Activated T-cell treated with anti-CD3 and anti-CD28 coated beads, Interleukin-2, amount 50 U/mL, for 4 hours (primary cell): ENCODE measurements around the gene GRID1. TPM values are rescaled to one million over a fixed set of nuclear protein-coding genes. Genes with fewer than 3 reads are reported as not detected.

Experiments
- ATAC-seq, 2 donors: fragments of 200-7000 bp; cut with Tn5 transposase; one replicate each; pipeline ENCODE4 v1.10.0; 2021
- DNase-seq: peaks from one replicate; pipeline ENCODE4 v3.0.0-alpha.2; 2020
- H3K27me3 Mint-ChIP-seq: one replicate; pipeline ENCODE4 v1.8.0; 2021; ENCODE audit warnings: low read depth, mixed read lengths
- H3K36me3 Mint-ChIP-seq: one replicate; pipeline ENCODE4 v1.8.0; 2022; ENCODE audit warnings: mixed read lengths; ENCODE audit not compliant: insufficient read depth
- H3K4me1 Mint-ChIP-seq: one replicate; pipeline ENCODE4 v1.8.0; 2021; ENCODE audit warnings: low read depth, mixed read lengths
- H3K4me3 Mint-ChIP-seq: one replicate; pipeline ENCODE4 v1.8.0; 2021; ENCODE audit warnings: mild to moderate bottlenecking, moderate library complexity, mixed read lengths
- H3K9me3 Mint-ChIP-seq: one replicate; pipeline ENCODE4 v1.8.0; 2021; ENCODE audit warnings: mixed read lengths
- total RNA-seq, 3 donors: library from RNA; stranded (reverse); gene quantifications; one replicate each; pipeline ENCODE4 v1.2.1, GENCODE V29; 2021

GRID1 gene
- total RNA-seq, 3 donors from 2014 or later = not detected

DNA sequence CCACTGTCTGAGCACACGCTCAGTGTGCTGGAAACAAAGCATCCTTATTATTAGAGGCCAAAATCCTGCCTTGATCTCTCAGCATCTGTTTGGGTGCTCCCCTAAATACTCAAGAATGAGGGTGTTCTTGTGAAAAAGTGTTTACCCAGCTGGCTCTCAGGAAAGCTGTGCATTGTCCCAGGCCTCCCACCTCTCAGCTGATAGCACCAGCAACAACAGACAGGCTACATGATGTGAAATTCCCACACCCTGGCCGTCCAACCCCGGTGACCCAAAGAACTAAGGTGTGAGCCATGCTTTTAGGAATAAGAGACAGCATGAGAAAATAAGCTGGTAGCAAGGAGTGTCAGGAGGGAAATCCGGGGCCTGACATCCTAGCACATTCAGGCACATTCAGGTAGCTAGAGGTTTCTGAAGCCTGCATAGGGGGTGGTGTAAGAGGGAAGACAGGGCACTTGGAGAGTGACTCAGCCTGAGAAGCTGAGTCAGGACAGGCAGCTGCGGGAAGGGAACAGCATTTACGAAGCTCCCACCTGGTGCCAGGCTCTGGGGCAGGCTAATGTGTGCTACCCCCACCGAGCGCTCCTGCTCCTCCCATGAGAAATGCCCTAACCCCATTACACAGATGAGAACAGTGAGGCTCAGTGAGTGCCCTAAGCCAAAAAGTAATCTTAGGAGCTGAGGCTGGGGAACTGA, 205.6 kb downstream of the GRID1 start:
- DNase-seq (no peak), ATAC-seq (no peak)
- Mint-ChIP-seq H3K27me3 (no peaks in the 10 kb centered on the region), H3K9me3 (no peaks in the 10 kb centered on the region), H3K4me3 (no peak overlapping the region), H3K36me3 (no peaks in the 10 kb centered on the region), H3K4me1 (no peaks in the 10 kb centered on the region)

DNA sequence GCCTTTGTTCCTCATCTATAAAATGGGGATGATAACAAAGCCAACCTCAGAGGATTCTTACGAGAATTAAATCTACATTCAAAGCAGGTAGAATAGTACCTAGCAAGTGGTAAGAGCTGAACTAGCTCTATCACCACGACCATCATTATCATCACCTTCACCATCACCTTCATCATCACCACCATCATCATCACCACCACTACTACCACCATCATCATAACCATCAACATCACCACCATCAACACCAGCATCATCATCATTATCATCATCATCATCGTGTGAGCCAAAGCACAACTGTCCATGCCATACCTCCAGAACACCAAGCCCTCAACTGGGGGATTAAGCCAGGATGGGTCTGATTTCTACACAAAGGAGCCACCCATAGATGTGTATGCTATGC, 206.8 kb downstream of the GRID1 start:
- no peaks in the 10 kb centered on the region for H3K9me3 Mint-ChIP-seq
- no peaks in the 10 kb centered on the region for H3K4me1 Mint-ChIP-seq
- no peaks in the 10 kb centered on the region for H3K36me3 Mint-ChIP-seq
- H3K4me3 Mint-ChIP-seq = no peak overlapping the region
- ATAC-seq (no peak), DNase-seq (no peak)
- H3K27me3 Mint-ChIP-seq = peaks cover 4% of the 10 kb centered on the region

DNA sequence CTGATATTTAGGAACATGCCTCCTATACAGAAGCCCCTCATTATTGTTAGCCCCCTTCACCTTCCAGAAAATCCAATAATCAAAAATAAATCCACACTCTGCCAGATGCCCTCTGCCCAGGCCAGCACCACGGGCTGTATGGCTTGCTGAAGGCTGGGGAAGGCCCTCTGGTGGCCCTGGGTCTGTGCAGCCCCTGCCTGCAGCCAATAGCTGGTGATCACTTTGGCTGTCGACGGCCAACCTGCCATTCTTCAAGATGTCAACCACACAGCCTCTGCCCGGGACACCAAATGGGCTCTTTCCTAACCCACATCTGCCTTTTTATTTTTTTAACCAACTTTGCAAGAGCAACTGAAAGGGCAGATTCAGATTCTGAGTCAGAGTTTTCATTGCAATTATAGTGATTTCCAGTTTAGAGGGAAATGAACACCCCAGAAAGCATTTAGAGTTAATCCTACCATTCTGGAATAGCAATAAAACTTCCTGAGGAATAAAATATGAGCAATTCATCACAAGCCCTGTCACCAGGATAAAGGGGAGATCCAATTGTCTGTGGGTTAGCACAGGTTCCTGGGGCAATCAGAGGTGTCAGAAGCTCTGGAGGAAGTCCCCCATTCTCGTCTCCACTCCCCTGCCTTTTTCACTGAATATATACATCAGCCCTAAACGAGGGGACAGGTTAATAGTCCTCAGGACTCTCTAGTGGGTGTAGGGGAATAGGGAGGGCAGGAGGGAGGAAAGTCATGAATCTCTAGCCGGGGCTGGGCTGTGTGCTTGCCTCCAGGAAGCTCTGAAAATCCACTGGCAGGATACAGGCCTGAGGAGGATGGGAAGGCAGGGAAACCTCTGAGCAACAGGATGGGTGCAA, 211.3 kb downstream of the GRID1 start:
- H3K36me3 Mint-ChIP-seq = no peaks in the 10 kb centered on the region
- ATAC-seq = no peak

DNA sequence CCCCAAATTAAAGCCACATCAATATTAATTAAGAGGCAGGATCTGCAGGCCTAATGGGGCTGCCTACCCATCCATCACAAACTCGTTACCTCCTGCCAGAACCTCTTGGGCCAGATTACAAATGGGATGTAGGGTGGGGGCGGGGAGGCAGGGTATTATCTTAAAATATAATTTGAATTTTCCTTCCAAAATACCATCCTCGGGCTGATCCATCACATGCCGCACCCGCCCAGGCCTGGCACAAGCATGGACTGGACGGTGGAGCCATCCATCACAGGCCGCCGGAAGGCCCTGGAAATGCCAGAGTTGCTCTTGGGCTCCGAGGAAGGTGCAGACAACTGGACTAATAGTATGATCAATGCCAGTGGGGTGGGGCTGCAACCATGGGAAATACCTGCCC, 212.8 kb downstream of the GRID1 start:
- no peaks in the 10 kb centered on the region for H3K36me3 Mint-ChIP-seq
- no peak for ATAC-seq
- H3K4me1 Mint-ChIP-seq = no peaks in the 10 kb centered on the region
- no peak for DNase-seq
- no peaks in the 10 kb centered on the region for H3K9me3 Mint-ChIP-seq
- H3K27me3 Mint-ChIP-seq = peaks cover 6% of the 10 kb centered on the region
- no peak overlapping the region for H3K4me3 Mint-ChIP-seq

More for the DNA sequence above, 211.3 kb downstream of the GRID1 start:
- Mint-ChIP-seq H3K27me3 (peaks cover 6% of the 10 kb centered on the region), H3K4me1 (no peaks in the 10 kb centered on the region), H3K4me3 (no peak overlapping the region), H3K9me3 (no peaks in the 10 kb centered on the region)
- no peak for DNase-seq

DNA sequence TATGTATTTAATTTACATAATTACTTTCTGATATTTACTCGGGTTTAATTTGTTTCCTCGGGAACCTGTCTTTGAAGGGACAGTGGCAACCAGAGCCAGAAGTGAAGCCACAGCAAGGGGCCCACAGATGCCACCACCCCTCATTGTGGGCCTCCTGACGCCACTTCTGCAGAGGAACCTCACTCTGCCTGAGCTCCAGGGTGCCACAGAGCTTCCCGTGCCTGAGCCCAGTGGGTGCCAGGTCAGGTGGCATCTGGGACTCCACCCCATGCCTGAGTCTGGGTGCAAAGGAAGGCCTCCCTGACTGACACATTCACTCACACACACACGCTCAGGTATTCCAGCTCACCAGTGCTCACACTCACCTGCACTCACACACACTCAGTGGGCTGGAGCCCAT, 213.7 kb downstream of the GRID1 start:
- Mint-ChIP-seq H3K4me1 (no peaks in the 10 kb centered on the region), H3K9me3 (no peaks in the 10 kb centered on the region), H3K36me3 (no peaks in the 10 kb centered on the region), H3K27me3 (peaks cover 8% of the 10 kb centered on the region), H3K4me3 (no peak overlapping the region)
- no peak for ATAC-seq
- no peak for DNase-seq

DNA sequence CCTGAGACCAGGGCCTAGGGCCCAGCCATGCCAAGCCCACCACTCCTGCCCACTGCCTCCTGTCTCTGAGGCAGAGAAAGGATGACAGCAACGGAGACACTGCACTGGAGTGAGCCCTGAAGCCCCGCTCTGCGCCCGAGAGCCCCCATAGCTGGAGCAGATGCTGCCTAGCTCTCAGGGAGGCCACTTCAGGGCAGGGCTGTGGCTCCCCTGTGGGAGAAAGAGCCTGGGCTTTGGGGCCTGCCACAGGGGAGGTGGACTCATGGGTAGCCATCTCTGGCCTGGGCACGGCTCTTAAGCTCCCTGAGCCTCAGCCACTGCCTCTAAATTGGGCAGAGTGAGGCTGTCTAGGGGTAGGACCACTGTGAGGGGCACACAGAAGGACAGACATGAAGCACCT, 214.2 kb downstream of the GRID1 start:
- no peaks in the 10 kb centered on the region for H3K36me3 Mint-ChIP-seq
- peaks cover 8% of the 10 kb centered on the region for H3K27me3 Mint-ChIP-seq
- H3K9me3 Mint-ChIP-seq = no peaks in the 10 kb centered on the region
- no peaks in the 10 kb centered on the region for H3K4me1 Mint-ChIP-seq
- H3K4me3 Mint-ChIP-seq = no peak overlapping the region
- ATAC-seq (no peak), DNase-seq (no peak)

DNA sequence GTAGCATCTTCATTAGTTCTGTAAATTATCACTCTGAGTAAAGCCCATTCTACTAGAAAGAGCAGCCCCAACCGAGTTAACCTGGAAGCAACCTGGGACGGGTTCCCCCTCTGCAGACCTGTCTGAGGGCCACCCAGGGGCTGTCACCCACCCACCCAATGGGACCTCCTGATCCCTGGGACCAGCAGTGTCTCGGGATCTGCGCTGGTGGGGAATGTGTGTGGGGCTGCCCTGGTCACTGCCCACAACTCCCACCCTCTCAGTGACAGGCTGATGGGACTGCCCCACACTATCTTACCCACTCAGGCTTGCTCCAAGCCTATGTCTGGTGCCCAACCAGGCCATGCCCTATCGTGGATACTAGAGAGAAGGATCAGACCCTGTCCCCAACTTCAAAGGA, 215.0 kb downstream of the GRID1 start:
- Mint-ChIP-seq H3K4me3 (no peak overlapping the region), H3K36me3 (no peaks in the 10 kb centered on the region), H3K9me3 (no peaks in the 10 kb centered on the region), H3K4me1 (no peaks in the 10 kb centered on the region), H3K27me3 (peaks cover 8% of the 10 kb centered on the region)
- no peak for DNase-seq
- ATAC-seq = no peak

DNA sequence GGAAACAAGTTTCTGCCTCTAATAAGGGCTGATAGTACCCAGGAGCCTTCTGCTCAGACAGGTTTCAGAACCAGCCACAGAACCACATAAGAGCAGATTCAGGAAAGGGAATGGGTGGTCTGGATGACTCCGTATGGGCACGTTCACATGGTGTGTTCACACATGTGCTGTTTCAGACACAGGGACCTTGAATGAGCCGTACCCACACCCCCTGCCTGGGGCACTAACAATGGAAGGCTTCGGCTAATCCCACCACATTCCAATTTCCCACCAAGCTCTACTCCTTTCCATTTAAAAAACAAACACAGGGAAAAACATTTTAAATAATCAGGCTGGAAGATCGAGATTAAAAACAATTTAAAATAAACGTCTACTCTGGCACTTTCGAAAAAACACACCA, 217.3 kb downstream of the GRID1 start:
- H3K27me3 Mint-ChIP-seq = peaks cover 2% of the 10 kb centered on the region
- no peaks in the 10 kb centered on the region for H3K36me3 Mint-ChIP-seq
- no peak for ATAC-seq
- no peak overlapping the region for H3K4me3 Mint-ChIP-seq
- H3K4me1 Mint-ChIP-seq = no peaks in the 10 kb centered on the region
- DNase-seq = no peak
- H3K9me3 Mint-ChIP-seq = no peaks in the 10 kb centered on the region

DNA sequence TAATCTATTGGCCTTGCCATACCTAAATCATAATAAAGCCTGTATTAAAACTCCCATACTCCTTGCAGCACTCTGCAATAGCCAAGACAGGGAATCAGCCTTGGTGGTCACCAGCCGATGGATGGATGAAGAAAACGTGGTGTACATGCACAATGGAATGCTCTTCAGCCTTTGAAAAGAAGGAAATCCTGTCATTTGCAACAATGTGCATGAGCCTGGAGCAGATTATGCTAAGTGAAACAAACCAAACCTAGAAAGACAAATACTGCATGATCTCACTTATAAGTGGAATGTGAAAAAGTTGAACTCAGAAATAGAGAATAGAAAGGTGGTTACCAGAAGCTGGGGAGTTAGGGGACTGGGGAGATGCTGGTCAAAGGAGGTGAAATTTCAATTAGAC, 218.5 kb downstream of the GRID1 start:
- Mint-ChIP-seq H3K36me3 (no peaks in the 10 kb centered on the region), H3K9me3 (no peaks in the 10 kb centered on the region), H3K27me3 (peaks cover 2% of the 10 kb centered on the region), H3K4me3 (no peak overlapping the region), H3K4me1 (no peaks in the 10 kb centered on the region)
- no peak for DNase-seq
- ATAC-seq = no peak

DNA sequence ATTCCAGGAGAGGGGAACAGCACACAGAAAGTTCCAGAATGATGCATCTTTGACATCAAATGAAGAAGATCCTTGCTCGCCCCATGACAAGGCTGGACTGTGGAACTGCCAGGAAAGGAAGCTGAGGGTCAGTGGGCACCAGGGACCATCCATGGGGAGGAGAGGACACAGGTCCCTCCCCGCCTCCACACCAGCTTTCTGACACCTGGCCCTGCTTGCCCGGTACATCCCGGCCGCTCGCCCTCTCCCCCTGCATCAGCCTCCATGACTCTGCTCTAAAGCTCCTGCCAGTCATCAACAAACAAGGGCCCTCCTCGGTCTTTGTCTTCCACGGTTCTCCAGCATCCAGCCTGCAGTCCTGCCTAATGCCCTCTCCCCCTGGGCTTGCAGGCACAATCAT, 222.3 kb downstream of the GRID1 start:
- Mint-ChIP-seq H3K36me3 (no peaks in the 10 kb centered on the region), H3K4me1 (no peaks in the 10 kb centered on the region), H3K4me3 (no peak overlapping the region), H3K9me3 (no peaks in the 10 kb centered on the region), H3K27me3 (peaks cover 2% of the 10 kb centered on the region)
- DNase-seq (no peak), ATAC-seq (no peak)

DNA sequence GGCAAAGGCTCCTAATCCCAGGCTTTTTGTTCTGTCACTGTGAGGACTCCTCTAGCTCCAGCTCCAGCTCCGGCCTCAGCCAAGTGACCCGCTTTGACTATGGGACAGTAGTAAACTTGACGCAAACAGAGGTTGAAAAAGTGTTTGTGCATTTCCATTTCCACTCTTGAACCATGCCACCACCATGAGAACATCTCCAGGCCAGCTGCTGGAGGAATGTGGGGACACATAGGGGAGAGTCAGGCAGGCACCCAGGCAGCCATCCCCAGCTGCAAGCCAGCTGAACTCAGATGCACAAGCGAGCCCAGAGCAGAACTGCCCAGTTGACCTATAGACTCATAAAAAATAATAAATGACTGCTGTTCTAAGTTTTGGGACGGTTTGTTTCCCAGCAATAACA, 224.7 kb downstream of the GRID1 start:
- no peaks in the 10 kb centered on the region for H3K36me3 Mint-ChIP-seq
- DNase-seq (no peak), ATAC-seq (no peak)
- H3K4me1 Mint-ChIP-seq = no peaks in the 10 kb centered on the region
- H3K9me3 Mint-ChIP-seq = no peaks in the 10 kb centered on the region
- H3K27me3 Mint-ChIP-seq = no peaks in the 10 kb centered on the region
- no peak overlapping the region for H3K4me3 Mint-ChIP-seq

DNA sequence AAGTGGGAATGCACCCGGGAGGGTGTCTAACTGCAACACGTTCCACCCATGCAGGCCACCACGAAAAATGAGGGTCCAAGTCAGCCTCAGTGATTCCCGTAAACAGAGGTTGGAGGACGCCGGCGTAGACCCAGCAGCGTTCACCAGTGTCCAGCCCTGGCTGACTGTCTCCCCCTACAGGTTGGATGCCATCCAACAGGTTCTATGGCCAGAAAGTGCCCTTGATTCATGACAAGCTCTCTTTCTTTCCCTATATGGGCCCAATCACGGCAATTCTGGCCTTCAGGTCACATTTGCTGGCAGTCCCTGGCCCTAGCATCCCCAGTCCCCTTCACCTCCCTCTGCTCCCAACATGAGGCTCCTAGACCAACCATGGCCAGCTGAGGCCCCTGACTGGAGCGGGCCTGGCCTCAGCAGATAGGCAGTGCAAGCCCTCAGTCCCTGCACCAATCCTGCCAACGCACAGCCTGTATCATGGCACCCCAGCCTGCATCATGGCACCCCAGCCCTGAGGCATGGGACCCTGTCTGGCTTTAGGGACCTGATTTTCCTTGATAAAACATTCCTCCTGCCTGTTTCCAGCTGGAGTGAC, 227.4 kb downstream of the GRID1 start:
- Mint-ChIP-seq H3K27me3 (no peaks in the 10 kb centered on the region), H3K9me3 (no peaks in the 10 kb centered on the region), H3K36me3 (no peaks in the 10 kb centered on the region), H3K4me3 (no peak overlapping the region), H3K4me1 (no peaks in the 10 kb centered on the region)
- no peak for ATAC-seq
- no peak for DNase-seq

DNA sequence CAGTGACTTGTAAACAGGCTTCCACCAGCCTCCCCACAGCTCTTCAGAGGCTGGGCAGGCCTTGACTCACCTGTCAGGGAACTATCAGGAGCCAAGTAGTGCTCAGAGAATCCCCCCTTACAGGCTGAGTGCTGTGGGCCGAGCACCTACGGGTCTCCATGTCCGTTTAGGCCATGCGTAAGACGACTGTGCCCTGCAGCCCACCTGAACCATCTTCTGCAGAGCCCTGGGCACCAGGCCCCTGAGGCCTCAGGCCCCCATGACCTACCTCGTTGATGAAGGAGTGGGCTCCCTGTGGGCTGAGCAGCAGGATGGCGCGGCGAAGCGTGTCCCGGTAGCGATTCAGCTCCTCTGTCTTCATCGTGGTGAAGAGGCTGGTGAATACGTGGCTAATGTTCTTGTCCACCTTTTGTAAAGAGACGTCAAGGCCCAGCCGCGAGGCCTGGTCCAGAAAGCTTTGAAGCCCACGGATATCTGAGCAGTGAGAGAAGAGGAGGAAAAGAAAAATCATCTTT, 228.0 kb downstream of the GRID1 start:
- no peaks in the 10 kb centered on the region for H3K36me3 Mint-ChIP-seq
- ATAC-seq (no peak), DNase-seq (no peak)
- H3K4me3 Mint-ChIP-seq = no peak overlapping the region
- no peaks in the 10 kb centered on the region for H3K27me3 Mint-ChIP-seq
- H3K9me3 Mint-ChIP-seq = no peaks in the 10 kb centered on the region
- no peaks in the 10 kb centered on the region for H3K4me1 Mint-ChIP-seq

DNA sequence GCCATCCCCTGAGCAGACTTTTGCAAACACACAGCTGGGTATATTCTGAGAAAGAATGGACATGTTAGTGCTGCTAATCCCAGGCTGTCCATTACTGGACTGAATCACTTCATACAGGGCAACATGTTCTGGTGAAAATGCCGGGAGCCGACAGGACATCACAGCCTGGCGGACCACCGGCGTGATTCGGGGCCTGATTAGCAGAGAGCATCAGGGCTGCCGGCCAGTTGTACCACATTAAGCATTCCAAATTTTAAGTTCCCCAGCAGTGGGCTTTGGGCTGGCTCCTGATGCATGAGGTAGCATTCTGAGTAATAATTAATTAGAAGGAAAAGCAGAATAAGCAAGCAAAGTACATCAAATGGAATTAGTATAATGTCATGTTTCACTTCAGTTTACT, 229.0 kb downstream of the GRID1 start:
- ATAC-seq = no peak
- H3K4me3 Mint-ChIP-seq = no peak overlapping the region
- no peaks in the 10 kb centered on the region for H3K36me3 Mint-ChIP-seq
- no peaks in the 10 kb centered on the region for H3K4me1 Mint-ChIP-seq
- no peaks in the 10 kb centered on the region for H3K9me3 Mint-ChIP-seq
- no peaks in the 10 kb centered on the region for H3K27me3 Mint-ChIP-seq
- no peak for DNase-seq

DNA sequence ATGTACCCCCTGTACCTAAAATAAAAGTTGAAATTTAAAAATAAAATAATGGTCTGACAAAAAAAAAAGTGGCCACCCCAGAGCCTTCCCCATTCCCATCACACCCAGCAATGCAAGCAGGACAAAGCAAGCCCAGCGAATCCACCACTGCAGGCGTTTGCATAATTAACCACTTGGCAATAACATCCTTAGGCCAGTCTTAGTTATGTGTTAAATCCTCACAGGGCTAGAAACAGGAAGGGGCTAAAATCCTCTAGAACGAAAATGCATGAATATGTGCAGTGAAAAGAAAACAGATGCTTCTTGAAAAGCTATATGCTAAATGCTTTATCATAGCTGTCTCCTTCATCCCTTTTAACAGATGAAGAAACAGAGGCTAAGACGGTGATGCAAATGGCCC, 229.7 kb downstream of the GRID1 start:
- Mint-ChIP-seq H3K36me3 (no peaks in the 10 kb centered on the region), H3K4me3 (no peak overlapping the region), H3K9me3 (no peaks in the 10 kb centered on the region), H3K27me3 (no peaks in the 10 kb centered on the region), H3K4me1 (no peaks in the 10 kb centered on the region)
- no peak for ATAC-seq
- DNase-seq = no peak
